NCI-H526 (cell line): ENCODE data around the gene ARHGAP11B.
"Not testable (repeated sequence)": the region's sequence is repeated elsewhere in the genome, so short reads cannot be mapped to it uniquely, and the experiment has no call there.

Source experiments
- DNase-seq, 2 experiments: peaks; one replicate each; lab custom pipeline; 2025; lab: John Stamatoyannopoulos, UW

ARHGAP11B gene

DNA sequence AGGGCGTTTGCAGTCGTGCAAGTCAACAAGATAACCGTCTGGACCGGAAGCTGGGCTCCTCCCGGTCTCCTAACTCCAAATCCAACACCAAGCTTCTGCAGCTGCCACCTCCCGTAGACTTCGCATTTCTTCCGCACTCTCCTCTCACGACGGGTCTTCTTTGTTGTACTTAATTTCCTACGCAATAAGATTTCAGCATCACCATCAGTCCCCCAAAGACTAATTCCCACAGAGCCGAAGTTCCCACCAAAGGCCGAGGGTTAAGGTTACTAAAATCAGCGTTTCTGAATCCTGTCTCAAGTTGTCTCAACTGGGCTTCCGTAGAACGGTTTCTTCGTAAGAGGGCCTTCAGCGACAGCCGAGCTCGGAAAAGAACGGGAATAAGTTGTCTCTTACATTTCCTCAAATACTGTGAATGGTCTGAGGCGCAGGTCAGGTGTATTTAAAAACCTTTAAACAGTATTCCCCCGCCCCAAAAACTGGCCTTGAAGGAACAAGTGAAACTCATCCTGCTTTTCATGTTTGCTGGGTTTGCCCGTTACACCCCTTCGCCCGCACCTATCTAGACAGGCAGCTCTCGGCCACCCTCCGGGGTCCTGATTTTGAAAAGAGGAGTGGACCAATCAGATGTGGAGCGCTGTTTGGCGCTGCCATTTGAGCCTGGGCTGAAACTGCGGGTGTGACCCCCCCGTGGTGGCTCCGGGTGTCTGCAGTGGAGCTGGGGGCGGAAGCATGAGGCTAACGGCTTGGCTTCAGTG lies at the start of gene ARHGAP11B:
Gene ARHGAP11B (plus strand): TSS at position 693 of the 758 bp plus-strand sequence.
- not testable (repeated sequence) for DNase-seq

DNA sequence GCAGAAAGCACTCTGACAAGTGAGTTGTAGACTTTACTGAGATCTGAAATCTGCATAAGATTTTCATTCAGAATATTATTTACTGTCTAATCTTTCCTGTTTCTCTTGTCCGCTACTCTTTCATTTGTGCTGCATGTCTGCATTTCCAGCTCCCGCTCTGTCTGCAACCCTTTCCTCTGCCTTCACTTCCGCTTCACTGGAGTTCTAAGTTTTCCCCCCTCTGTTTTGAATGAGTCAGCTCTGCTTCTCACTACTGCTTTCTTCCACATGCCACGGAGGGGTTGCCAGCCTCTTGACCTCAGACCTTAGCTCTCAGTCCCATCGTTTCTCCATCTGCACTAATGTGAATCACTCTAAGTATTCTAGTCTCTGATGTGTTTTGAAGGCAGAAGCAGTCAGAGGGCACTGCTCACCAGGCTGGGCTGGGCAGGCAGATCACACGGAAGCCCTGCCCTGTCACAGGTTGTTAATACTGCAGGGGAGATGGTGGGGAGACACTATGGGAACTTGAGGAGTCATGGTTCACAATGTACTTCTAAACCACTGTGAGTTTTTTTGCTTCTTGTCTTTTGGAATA lies 46.4 kb upstream of the ARHGAP11B start:
- not testable (repeated sequence) for DNase-seq

DNA sequence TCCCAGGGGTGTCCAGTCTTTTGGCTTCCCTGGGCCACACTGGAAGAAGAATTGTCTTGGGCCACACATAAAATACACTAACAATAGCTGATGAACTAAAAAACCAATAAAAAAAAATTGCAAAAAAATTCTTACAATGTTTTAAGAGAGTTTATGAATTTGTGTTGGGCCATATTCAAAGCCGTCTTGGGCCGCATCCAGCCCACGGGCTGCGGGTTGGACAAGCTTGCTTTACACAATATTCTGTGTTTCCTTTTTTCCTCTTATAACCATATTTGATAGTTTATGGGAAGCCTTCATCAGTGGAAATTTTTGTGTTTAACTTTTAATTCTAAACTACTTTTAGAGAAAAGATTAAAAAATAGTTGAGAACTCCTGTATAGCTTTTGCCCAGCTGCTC lies 45.2 kb upstream of the ARHGAP11B start:
- not testable (repeated sequence) for DNase-seq

DNA sequence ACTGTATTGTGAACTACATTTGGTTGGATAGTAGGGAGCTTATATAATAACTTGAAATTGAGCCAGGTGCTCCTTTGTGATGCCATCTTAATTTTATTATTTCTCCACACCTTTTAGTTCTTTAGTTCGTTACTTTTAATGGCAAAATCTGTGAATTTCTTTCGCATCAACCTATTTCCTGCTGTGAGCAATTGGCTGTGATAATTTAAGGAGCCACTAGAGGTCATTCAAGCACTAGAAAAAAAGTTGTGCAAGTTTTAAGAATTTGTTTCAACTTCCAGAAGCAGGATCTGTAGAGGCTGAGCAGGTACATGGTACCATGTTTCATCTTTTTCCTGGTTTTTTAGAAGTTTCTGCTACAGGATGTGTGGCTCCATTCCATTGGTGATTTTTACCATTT lies 27.0 kb upstream of the ARHGAP11B start:
- DNase-seq = not testable (repeated sequence)

- not testable (repeated sequence) for DNase-seq
Measured at GRCh38 chr15:30603796-30604195, 22.1 kb upstream of the ARHGAP11B start, which contains the start of gene GOLGA8H. GOLGA8H (plus strand) TSS chr15:30604028; CDS start chr15:30604126, 98 bp downstream.

- not testable (repeated sequence) for DNase-seq
Measured at GRCh38 chr15:30612271-30612670, 13.7 kb upstream of the ARHGAP11B start.

- not testable (repeated sequence) for DNase-seq
Measured at GRCh38 chr15:30621342-30621741, 4.6 kb upstream of the ARHGAP11B start.

DNA sequence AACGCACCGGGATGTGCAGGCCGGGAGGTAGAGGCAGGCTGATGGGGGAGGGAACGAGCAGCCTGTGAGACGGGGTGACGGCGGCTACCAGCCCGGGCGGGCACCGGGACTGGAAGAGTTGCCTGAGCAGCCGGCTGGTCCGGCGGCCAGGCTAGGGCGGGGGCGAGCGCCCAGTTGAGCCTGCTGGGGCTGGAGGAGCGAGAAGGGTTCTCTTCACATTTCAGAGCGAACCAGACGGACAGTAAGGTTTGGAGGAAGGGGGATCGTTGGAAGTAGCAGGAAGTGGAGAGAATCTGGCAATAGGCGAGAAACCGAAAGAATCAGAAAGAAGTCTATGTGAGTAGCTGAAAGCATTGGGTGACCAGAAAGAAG lies 252 bp downstream of the ARHGAP11B start:
- not testable (repeated sequence) for DNase-seq

GRCh38 chr15:30626632-30627031 lies 704 bp downstream of the ARHGAP11B start:
- not testable (repeated sequence) for DNase-seq

- no peak for DNase-seq
Measured at GRCh38 chr15:30650012-30650929, 24.3 kb downstream of the ARHGAP11B start.

DNA sequence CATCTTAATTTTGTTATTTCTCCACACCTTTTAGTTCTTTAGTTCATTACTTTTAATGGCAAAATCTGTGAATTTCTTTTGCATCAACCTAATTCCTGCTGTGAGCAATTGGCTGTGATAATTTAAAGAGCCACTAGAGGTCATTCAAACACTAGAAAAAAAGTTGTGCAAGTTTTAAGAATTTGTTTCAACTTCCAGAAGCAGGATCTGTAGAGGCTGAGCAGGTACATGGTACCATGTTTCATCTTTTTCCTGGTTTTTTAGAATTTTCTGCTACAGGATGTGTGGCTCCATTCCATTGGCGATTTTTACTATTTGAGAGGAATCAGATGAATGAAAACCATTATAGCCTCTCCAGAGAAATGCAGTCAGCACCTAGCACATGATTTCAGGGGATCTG lies 35.2 kb downstream of the ARHGAP11B start:
- peak in 1 of 2 experiments; percentile 25 for DNase-seq

DNA sequence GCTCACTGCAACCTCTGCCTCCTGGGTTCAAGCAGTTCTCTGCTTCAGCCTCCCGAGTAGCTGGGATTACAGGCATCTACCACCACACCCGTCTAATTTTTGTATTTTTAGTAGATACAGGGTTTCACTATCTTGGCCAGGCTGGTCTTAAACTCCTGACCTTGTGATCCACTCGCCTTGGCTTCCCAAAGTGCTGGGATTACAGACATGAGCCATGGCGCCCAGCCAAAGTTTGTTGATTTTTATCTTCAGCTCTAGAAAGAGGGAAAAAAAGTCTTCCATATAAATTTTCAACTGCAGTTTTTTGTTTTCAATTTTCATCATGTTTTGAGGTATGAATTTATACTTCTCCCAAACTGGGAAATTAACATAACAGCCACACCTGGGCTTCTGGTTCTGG lies 43.7 kb downstream of the ARHGAP11B start:
- not testable (repeated sequence) for DNase-seq

GRCh38 chr15:30670056-30670455 lies 44.1 kb downstream of the ARHGAP11B start:
- DNase-seq = no peak

DNA sequence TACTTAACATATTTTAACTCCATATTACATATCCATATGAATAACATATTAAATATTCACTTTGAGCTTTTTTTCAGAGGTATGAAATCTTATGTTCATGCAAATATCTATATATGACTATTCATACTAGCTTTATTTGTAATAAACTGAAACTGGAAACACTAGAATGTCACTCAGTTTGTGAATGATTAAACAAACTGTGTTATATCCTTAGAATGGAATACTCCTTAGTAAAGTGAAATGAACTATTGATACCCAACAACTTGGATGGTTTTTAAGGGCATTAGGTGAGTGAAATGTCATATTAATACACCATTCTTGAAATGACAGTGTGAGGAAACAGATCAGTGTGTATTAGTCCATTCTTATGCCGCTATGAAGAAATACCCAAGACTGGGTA lies 45.4 kb downstream of the ARHGAP11B start:
- no peak for DNase-seq

GRCh38 chr15:30675126-30675525 lies 49.2 kb downstream of the ARHGAP11B start:
- no peak for DNase-seq

DNA sequence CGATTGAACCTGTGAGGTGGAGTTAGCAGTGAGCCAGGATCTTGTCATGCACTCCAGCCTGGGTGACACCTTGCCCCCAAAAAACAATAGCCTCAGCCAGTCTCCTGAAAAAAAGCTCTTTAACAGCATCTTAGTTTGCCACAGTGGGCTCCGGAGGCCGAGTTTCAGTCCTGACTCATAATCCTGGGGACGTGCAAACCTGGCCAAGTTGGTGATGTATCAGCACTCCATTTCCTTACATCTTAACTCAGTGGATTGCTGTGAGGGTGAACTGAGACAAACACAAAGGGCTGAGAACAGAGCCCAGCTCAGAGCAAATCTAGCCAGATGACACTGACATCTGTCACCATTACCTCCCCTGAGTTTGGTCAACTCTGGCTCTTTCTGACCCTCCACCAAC lies 50.0 kb downstream of the ARHGAP11B start:
- not testable (repeated sequence) for DNase-seq

GRCh38 chr15:30680997-30681396 lies 55.1 kb downstream of the ARHGAP11B start:
- not testable (repeated sequence) for DNase-seq

DNA sequence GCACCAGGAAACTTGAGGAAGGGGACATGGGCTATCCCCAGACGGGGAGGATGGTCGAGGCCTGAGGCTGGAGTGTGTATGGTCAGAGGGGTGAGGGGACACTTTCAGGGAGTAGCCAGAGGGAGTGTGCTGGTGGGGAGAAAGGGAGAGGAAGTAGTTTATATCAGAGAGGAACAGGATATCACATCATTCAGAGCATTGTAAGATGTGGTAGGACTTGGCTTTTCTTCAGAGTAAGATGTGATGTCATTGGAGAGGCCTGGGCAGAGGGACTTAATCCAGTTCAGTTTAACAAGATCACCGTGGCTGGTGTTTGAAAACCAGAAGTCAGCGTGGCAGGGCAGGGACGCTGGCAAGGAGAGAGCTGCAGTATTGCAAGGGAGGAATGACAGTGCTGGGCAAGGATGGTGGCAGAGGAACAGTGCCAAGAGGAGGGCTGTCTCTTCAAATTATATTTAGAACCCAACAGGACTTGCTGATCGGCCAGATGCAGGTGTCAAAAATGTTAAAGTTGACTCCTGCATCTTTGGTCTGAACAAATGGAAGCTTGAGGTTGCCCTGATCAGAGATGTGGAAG lies 59.9 kb downstream of the ARHGAP11B start:
- DNase-seq = not testable (repeated sequence)

DNA sequence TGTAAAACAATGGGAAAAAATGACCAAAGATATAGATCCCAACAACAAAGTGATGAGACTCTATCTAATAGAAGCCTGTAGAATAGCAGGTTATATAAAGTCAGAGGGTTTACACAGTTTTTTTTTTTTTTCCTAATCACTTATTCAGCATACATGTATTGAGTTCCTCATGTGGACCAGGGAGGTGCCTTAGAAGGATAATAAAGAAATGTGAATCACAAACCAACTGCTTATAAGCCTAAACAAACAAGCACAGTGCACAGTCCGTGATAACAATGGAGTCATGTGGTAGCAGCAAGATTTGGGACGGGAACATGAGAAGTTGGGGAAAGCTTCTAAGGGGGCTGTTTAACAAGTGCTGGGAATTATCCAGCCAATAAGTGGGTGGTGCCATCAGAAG lies 60.7 kb downstream of the ARHGAP11B start:
- DNase-seq = not testable (repeated sequence)
